Measurements from ENCODE around the gene SH2B3.

GRCh38 chr12:111405149-111405858, 419 bp upstream of the SH2B3 start:
- peak; percentile 74 for TF ChIP-seq CTCF (conservative IDR thresholded peaks at IDR 0.05; ENCODE audit: low read length)
- TF ChIP-seq EZH2phosphoT487 (IDR thresholded peaks at IDR 0.05; ENCODE audit: borderline replicate concordance, low read depth, low read length) = no peak
